ENCODE measurements around the gene NME4.

Gene NME4

DNA sequence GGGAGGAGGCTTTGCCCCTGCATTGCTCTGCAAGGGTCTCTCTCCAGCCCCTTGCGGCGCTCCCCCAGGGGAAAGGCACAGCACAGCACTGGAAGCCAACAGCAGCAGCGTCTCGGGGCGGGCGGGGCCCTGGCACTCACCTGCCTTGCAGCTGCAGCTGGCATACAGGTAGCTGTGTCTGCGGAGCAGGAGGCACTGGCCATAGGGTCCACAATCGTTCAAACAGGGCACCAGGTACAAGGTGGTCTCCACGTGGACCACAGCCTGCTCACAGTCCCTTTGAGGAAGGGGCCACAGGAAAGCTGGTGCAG lies 22.4 kb upstream of the NME4 start:
- no peak overlapping the region for H3K27ac ChIP-seq
- TF ChIP-seq ZFX (IDR thresholded peaks at IDR 0.05; ENCODE audit: borderline replicate concordance), result no peak
- TF ChIP-seq CTCF (IDR thresholded peaks at IDR 0.05), result no peak

DNA sequence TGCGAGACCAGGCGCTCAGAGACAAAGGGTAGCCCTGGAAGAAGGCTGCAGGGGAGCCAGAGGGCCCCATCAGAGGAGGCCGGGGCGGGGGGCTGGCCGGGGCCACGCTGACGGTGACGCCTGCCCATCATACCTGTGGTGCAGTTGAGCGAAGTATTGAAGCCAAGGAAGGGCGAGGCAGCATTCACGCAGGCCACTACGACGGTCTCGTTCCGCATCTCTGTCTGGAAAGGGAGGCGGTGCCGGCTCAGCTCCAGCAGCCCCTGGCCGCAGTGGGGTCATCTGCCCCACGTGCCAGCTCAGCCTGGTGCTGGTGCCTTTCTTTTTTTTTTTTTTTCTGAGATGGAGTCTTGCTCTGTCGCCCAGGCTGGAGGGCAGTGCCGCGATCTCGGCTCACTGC lies 21.8 kb upstream of the NME4 start:
- no peak overlapping the region for H3K27ac ChIP-seq
- no peak for TF ChIP-seq CTCF (IDR thresholded peaks at IDR 0.05)
- no peak for TF ChIP-seq ZFX (IDR thresholded peaks at IDR 0.05; ENCODE audit: borderline replicate concordance)

DNA sequence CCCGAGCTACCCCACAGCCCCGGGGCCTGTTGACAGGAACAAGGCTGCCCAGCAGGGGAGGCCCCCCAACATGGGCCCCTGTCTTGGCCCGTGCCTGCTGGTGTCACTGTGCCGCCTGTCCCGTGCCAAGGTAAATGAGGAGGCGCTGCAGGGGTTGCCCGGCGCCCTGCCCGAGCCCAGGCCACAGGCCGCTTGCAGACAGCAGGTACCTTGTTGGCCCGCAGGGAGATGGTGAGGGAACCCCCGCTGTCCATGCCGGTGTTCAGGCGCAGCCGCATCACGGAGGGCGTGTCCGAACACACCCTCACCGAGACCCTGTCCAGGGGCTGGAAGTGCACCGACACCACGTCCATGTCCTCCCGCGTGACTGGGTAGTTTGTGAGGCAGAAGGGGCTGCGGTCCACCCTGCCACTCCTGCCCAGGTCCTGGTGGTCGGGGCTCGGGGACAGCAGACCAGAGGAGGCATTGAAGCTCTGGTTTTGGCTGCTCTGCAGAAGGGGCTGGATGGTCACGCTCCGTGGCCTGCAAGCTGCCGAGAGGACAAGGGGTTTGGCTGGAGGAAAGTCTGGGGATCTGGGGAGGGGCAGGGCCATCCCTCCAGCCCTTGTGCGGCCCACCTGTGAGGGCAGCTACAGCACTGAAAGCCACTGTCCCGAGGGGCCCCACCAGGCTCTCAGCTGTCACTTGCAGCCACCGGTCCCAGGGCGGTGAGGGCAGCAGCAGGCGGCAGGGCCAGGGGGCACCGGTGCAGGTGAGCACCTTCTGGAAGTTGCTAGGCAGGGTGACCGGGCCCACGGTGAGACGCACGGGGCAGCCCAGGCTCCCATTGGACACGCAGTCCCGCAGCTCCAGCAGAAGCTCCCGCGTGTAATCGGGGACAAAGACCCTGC lies 20.8 kb upstream of the NME4 start:
- TF ChIP-seq CTCF (IDR thresholded peaks at IDR 0.05) (no peak), ZFX (IDR thresholded peaks at IDR 0.05; ENCODE audit: borderline replicate concordance) (no peak)
- no peak overlapping the region for H3K27ac ChIP-seq

DNA sequence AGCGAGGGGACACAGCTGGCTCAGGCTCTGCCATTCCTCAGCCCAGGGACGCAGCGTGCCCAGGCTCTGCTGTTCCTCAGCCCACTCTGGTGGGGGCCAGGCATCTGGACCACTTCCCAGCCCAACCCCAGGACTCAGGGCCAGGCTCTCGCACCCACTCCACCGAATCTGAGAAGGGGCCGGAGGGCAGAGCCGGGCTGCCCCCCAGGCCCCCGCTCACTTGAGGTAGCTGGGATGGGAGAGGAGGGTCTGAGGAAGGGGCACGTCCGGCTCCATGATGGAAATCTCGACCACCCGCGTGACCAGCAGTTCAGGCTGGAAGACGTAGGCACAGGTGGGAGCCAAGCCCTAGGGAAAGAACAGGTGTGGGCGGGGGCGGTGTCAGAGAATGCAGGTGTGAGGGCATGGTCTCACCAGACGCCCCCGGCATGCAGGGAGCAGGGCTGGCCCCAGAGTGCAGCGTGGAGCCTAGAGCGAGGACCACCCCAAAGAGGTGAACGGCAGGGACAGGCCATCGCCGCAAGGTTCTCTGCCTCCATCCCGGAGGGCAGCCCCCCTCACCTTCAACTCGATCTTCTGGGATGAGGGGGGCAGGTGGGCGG lies 20.1 kb upstream of the NME4 start:
- H3K27ac ChIP-seq, result no peak overlapping the region
- TF ChIP-seq CTCF (IDR thresholded peaks at IDR 0.05) (no peak), ZFX (IDR thresholded peaks at IDR 0.05; ENCODE audit: borderline replicate concordance) (no peak)

DNA sequence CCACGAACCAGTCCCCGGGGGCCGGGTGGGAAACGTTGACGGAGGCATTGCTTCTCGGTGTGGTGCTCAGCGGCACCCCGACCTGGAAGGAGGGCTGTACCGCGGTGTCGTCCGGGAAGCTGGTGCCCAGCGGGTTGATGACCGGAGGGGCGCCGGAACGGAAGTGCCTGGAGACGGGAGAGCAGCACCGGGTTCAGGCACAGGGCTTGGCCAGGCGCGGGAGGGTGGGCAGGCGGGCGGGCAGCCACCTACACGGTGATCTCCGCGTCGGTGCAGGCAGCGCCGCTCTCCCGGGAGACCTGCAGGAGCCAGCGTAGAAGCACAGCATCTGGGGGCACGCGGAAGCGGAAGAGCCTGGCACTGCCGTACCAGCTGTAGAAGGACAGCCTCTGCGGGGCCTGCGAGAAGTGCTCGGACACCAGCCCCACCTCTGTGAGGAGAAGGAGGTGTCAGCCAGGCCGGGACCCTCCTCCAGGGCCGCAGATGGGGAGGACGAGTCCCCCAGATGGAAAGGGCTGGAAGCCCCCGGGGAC lies 19.5 kb upstream of the NME4 start:
- TF ChIP-seq ZFX (IDR thresholded peaks at IDR 0.05; ENCODE audit: borderline replicate concordance) (no peak), CTCF (IDR thresholded peaks at IDR 0.05) (no peak)
- H3K27ac ChIP-seq, result no peak overlapping the region

- H3K27ac ChIP-seq, result peak overlapping the region; percentile 96
These were observed 18.7 kb upstream of the NME4 start for GRCh38 chr16:378113-378820.

DNA sequence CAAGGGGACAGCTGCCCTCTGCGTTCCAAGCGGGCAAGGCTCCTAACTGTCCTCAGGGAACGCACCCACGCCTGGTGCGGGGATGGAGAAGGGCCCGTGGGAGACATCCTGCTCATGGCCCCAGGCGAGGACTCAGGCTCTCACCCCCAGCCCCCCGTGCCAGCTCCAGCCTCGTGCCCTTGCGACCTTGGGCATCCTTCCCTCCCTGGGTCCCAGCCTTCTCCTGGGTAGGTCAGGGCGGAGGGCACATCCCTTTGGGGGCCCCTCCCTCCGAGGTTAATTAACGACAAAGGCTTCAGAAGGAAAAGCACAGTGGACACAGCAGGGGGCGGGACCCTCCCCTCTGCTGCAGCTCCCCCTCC lies 18.2 kb upstream of the NME4 start:
- no peak for TF ChIP-seq ZFX (IDR thresholded peaks at IDR 0.05; ENCODE audit: borderline replicate concordance)
- TF ChIP-seq CTCF (IDR thresholded peaks at IDR 0.05), result no peak
- H3K27ac ChIP-seq, result peak overlapping the region; percentile 96
